NOMO-1 treated with DMSO at 0.1 percent for 48 hours (cell line): ENCODE results near the gene MOCOS.
"Not testable (repeated sequence)": the region's sequence is repeated elsewhere in the genome, so short reads cannot be mapped to it uniquely, and the experiment has no call there.

Experiments
- DNase-seq: peaks from one replicate; lab custom pipeline; 2025; ENCODE audit not compliant: unreplicated experiment; lab: John Stamatoyannopoulos, UW

Gene MOCOS

DNA sequence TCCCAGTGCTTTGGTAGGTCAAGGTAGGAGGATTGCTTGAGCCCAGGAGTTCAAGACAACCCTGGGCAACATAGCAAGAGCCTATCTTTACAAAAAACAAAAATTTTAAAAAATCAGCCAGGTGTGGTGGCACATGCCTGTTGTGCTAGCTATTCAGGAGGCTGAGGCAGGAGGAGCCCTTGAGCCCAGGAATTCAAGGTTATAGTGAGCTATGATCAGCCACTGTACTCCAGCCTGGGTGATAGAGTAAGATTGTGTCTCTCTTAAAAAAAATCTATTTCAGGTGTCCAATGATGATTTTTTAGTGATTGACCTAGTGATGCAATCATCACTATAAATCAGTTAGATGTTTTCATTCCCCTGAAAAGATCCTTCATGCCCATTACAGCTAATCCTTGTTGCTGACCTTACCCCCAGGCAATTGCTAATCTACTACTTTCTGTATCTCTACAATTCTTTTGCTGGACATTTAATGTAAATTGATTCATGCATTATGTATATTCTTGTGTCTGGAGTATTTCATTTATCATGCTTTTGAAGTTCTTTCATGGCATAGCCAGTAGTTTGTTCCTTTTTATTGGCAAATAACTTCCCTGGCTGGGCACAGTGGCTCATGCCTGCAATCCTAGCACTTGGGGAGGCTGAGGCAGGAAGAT is 10.3 kb downstream of the MOCOS start:
- DNase-seq = no peak

DNA sequence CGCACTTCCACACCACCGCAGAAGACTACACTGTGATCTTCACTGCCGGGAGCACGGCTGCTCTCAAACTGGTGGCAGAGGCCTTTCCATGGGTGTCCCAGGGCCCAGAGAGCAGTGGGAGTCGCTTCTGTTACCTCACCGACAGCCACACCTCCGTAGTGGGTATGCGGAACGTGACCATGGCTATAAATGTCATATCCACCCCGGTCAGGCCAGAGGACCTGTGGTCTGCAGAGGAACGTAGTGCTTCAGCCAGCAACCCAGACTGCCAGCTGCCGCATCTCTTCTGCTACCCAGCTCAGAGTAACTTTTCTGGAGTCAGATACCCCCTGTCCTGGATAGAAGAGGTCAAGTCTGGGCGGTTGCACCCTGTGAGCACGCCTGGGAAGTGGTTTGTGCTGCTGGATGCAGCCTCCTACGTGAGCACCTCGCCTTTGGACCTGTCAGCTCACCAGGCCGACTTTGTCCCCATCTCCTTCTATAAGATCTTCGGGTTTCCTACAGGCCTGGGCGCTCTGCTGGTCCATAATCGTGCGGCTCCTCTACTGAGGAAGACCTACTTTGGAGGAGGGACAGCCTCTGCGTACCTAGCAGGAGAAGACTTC is 12.5 kb downstream of the MOCOS start:
- no peak for DNase-seq

DNA sequence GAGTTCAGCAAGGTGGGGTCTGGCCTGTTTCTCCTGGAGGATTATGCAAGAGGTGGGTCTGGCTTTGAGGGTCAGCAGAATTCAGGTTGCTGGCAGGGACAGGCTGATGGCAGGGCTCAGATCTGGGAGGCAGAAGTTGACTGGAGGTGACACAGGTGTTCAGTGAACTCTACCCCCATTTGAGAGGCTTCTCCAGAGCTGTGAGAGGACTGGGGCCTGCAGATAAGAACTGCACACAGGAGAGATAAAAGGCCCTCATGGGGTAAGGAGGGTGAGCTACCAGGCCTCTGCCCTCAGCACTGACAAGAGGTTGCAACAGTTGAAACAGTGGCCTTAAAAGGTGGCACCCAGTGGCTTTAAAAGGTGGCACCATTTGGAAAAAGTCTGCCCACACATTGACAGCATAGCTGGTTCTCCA is 13.1 kb downstream of the MOCOS start:
- no peak for DNase-seq

- no peak for DNase-seq
These were observed 14.5 kb downstream of the MOCOS start for GRCh38 chr18:36201765-36202164.

GRCh38 chr18:36203360-36203895 is 16.1 kb downstream of the MOCOS start:
- no peak for DNase-seq

GRCh38 chr18:36205166-36205565 is 17.9 kb downstream of the MOCOS start:
- no peak for DNase-seq

- DNase-seq = no peak
These were observed 20.0 kb downstream of the MOCOS start for GRCh38 chr18:36207303-36207702.

GRCh38 chr18:36207969-36208368 is 20.7 kb downstream of the MOCOS start:
- DNase-seq = not testable (repeated sequence)

DNA sequence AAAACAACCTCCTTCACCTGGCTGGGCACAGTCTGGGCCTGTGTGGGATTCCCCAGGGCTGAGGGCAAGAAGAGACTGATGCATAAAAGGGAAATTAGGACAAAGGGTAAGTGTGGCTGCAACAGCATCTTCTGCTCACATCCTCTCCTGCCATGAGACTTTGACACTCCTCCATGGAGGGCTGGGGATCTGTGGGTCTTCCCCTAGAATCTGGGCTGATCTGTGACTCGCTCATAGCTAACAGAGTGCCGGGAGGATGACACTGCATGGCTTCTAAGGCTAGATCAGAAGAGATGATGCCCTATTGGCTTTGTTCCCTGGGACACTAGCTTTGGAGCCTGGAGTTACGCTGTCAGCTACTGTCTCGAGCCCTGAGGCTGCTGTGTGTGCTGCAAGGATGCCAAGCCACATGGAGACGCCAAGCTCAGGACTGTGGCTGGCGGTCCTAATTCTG is 24.3 kb downstream of the MOCOS start:
- no peak for DNase-seq

DNA sequence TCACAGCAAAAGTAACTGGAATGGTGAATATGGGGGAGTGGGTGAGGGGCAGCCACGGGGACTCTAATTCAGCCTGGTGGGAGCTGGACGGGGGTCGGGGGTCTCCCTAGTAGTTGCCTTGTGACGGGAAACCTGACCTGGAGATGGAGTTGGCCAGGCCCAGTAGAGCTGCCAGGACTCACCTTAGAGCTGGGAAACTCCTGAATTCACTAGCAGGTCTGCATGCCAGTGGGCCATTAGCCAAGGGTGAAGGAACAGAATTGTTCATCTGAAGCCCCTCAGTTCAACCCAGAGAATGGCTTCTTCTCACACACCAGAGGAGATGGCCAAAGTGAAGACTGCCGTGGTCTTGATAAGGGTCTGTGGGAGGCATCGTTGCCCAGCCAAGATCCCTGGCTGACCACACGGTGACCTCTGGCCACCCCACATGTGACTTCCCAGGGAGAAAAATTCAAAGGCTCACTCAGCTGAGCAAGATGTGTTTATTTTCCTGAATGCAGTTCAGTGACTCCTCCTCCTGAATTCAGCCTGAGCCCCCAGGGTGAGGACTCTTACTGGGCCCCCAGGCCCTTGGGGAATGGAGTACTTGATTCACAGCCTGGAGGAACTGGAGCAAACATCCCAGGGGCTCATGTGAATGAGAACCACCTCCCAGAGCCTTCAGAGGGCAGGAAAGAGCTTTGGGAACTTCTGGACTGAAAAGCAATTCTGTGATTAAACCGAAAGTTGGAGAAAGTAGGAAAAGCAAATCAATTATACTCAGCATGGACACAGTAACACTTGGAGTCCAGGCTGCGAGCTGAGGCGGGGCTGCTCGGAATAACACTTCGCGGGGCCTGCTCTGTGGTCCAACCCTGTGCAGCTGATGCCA is 25.2 kb downstream of the MOCOS start:
- no peak for DNase-seq

- no peak for DNase-seq
These were observed 27.5 kb downstream of the MOCOS start for GRCh38 chr18:36214811-36215210.

DNA sequence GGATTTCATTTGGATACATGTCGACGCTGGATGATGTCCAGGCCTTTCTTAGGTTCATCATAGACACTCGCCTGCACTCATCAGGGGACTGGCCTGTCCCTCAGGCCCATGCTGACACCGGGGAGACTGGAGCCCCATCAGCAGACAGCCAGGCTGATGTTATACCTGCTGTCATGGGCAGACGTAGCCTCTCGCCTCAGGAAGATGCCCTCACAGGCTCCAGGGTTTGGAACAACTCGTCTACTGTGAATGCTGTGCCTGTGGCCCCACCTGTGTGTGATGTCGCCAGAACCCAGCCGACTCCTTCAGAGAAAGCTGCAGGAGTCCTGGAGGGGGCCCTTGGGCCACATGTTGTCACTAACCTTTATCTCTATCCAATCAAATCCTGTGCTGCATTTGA is 28.3 kb downstream of the MOCOS start:
- no peak for DNase-seq

DNA sequence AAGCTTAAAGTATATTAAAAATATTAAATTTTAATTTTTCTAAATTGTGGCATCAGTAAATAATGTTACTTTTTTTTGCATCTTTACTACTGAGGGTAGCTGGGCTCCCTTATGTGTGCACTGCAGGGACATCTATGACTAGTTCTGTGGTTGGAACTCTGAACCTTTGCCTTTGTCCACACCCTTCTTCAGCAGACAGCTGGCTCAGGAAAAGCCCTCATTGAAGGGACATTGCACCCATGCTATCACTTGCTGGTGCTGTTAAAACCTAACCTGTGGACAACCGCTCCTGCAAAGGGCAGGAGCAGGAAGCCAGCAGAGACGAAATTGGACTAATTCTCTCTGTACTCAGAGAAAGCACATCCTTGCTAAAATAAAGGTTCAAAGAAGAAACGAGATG is 30.1 kb downstream of the MOCOS start:
- no peak for DNase-seq

DNA sequence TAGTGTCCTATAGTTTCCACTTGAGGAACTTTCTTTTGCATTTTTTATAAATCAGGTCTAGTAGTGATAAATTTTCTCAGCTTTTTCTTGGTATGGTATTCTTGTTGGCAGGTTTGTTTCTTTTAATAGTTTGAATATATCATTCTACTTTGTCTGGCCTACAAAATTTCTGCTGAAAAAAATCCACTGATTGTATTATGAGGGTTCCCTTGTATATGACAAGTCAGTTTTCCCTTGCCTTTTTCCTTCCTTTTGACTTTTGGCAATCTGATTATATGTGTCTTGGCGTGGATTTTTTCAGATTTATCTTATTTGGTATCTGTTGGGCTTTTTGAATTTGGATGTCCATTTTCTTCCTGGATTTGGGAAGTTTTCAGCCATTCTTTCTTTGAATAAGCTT is 41.9 kb downstream of the MOCOS start:
- DNase-seq = no peak

GRCh38 chr18:36240510-36240909 is 53.2 kb downstream of the MOCOS start:
- DNase-seq = not testable (repeated sequence)

DNA sequence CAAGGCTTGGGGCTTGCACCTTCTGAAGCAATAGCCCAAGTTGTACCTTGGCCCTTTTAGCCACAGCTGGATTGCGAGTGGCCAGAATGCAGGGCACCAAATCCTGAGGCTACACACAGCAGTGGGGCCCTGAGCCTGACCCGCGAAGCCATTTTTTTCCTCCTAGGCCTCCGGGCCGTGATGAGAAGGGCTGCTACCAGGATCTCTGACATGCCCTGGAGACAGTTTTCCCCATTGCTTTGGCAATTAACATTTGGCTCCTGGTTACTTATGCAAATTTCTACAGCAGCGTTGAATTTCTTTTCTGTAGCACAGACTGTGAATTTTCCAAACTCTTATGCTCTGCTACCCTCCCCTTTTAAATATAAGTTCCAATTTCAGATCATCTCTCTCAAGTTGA is 54.5 kb downstream of the MOCOS start:
- DNase-seq = no peak

- no peak for DNase-seq
These were observed 59.7 kb downstream of the MOCOS start for GRCh38 chr18:36247036-36247435.

- DNase-seq = no peak
These were observed 62.1 kb downstream of the MOCOS start for GRCh38 chr18:36249392-36249791.

- DNase-seq = no peak
These were observed 63.5 kb downstream of the MOCOS start for GRCh38 chr18:36250827-36251226.

GRCh38 chr18:36255072-36255698 is 67.9 kb downstream of the MOCOS start:
- DNase-seq = no peak

- DNase-seq = no peak
These were observed 68.8 kb downstream of the MOCOS start for GRCh38 chr18:36256094-36256493.
